GM21825 (cell line): Measurements from ENCODE around the gene FASN.

Experiments
- ATAC-seq: cut with Tn5 transposase; IDR thresholded peaks from one replicate; pipeline ENCODE4 v1.9.1; 2021; ENCODE audit warnings: mild to moderate bottlenecking, moderate library complexity; ENCODE audit not compliant: unreplicated experiment

The FASN gene

GRCh38 chr17:82078433-82078832, 19.6 kb downstream of the FASN start:
- no peak for ATAC-seq

- ATAC-seq, result no peak
These were observed 20.2 kb downstream of the FASN start for GRCh38 chr17:82077617-82078358.

GRCh38 chr17:82076785-82077591, 21.0 kb downstream of the FASN start:
- ATAC-seq, result no peak

- ATAC-seq, result no peak
These were observed 21.8 kb downstream of the FASN start for GRCh38 chr17:82076018-82076784.

- ATAC-seq, result no peak
These were observed 24.6 kb downstream of the FASN start for GRCh38 chr17:82073446-82073845.

- ATAC-seq, result no peak
These were observed 25.2 kb downstream of the FASN start for GRCh38 chr17:82072827-82073226.

- no peak for ATAC-seq
These were observed 27.4 kb downstream of the FASN start for GRCh38 chr17:82070611-82071010.

- no peak for ATAC-seq
These were observed 32.3 kb downstream of the FASN start, which contains the start of gene DUS1L for GRCh38 chr17:82065638-82066303. Gene DUS1L (minus strand): TSS chr17:82065804. CDS start chr17:82065059, 745 bp downstream.

GRCh38 chr17:82065193-82065637, 32.8 kb downstream of the FASN start:
- no peak for ATAC-seq

GRCh38 chr17:82064433-82065192, 33.4 kb downstream of the FASN start:
- ATAC-seq, result no peak

GRCh38 chr17:82063424-82064415, 34.3 kb downstream of the FASN start:
- no peak for ATAC-seq

- ATAC-seq, result no peak
These were observed 35.1 kb downstream of the FASN start for GRCh38 chr17:82062984-82063368.

GRCh38 chr17:82062076-82062983, 35.7 kb downstream of the FASN start:
- ATAC-seq, result no peak

GRCh38 chr17:82061047-82061925, 36.8 kb downstream of the FASN start:
- ATAC-seq, result no peak

GRCh38 chr17:82060614-82061013, 37.4 kb downstream of the FASN start:
- ATAC-seq, result no peak

- ATAC-seq, result no peak
These were observed 38.0 kb downstream of the FASN start for GRCh38 chr17:82060001-82060380.
